GM12878 (cell line): Measurements from ENCODE around the gene CSE1L. TPM values are rescaled to one million over a fixed set of nuclear protein-coding genes. Genes with fewer than 3 reads are reported as not detected.

Source experiments
- CHD2 ChIP-seq: IDR thresholded peaks from 2 replicates; pipeline ENCODE4 v1.6.1; 2011; ENCODE audit warnings: low read depth, low read length, improper control_type of control experiment, borderline replicate concordance
- FOS ChIP-seq: IDR thresholded peaks from 3 replicates; pipeline ENCODE4 v1.6.1; 2011; ENCODE audit warnings: borderline replicate concordance; ENCODE audit not compliant: insufficient read length; ENCODE audit errors: extremely low read depth
- IKZF1 ChIP-seq: fragments of 450-650 bp; conservative IDR thresholded peaks from 2 replicates; pipeline ENCODE4 v1.6.1; 2017; ENCODE audit warnings: antibody characterized with exemption, mild to moderate bottlenecking
- polyA plus RNA-seq, 11 experiments: library from polyadenylated mRNA; depleted of rRNA in 4 of 11; unstranded in 6 of 11; stranded (reverse) in 5 of 11; fragments of >200 nt; fragmentation: Nextera tagmentation in 4 of 11; fragmentation: Illumina TruSeq in 1 of 11; extraction: Ambion mirVana in 4 of 11; extraction: Trizol in 1 of 11; gene quantifications; 1 replicate in 1 of 11; 2 replicates in 10 of 11; pipeline versions ENCODE4 v1.2.1 to v1.2.3, GENCODE V29; 2011 to 2016; ENCODE audit warnings: inconsistent platforms in 2 of 11, missing spikeins in 2 of 11, low read depth in 1 of 11
- total RNA-seq, 4 experiments: library from RNA; depleted of rRNA in 3 of 4; stranded (reverse); fragments of >200 nt in 3 of 4; fragmentation: Illumina TruSeq in 1 of 4; extraction: Trizol in 1 of 4; gene quantifications; 2 replicates each; pipeline versions ENCODE4 v1.2.1 to v1.2.3, GENCODE V29; 2013 to 2021
- TF ChIP-seq, protein P1 (sequence below): fragments of 450-650 bp; formaldehyde crosslinking; IDR thresholded peaks from 2 replicates; pipeline ENCODE4 v1.4.0; 2022; ENCODE audit warnings: mild to moderate bottlenecking, moderate library complexity
- TF ChIP-seq, protein P2 (sequence below): fragments of 450-650 bp; IDR thresholded peaks from 2 replicates; pipeline ENCODE4 v1.6.1; 2017; ENCODE audit warnings: mild to moderate bottlenecking, moderate library complexity

CSE1L gene
- total and polyA plus RNA-seq, 10 of the 15 experiments (the other 5 are each of a cell fraction or from before 2014, with no cell fraction given): 72.4 to 213 (median 117) TPM

- TF ChIP-seq, protein P1, sequence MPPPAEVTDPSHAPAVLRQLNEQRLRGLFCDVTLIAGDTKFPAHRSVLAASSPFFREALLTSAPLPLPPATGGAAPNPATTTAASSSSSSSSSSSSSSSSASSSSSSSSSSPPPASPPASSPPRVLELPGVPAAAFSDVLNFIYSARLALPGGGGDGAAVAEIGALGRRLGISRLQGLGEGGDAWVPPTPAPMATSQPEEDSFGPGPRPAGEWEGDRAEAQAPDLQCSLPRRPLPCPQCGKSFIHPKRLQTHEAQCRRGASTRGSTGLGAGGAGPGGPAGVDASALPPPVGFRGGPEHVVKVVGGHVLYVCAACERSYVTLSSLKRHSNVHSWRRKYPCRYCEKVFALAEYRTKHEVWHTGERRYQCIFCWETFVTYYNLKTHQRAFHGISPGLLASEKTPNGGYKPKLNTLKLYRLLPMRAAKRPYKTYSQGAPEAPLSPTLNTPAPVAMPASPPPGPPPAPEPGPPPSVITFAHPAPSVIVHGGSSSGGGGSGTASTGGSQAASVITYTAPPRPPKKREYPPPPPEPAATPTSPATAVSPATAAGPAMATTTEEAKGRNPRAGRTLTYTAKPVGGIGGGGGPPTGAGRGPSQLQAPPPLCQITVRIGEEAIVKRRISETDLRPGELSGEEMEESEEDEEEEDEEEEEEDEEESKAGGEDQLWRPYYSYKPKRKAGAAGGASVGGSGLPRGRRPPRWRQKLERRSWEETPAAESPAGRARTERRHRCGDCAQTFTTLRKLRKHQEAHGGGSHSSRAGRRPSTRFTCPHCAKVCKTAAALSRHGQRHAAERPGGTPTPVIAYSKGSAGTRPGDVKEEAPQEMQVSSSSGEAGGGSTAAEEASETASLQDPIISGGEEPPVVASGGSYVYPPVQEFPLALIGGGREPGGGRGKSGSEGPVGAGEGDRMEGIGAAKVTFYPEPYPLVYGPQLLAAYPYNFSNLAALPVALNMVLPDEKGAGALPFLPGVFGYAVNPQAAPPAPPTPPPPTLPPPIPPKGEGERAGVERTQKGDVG (CRISPR knock-in tag): no peak
- TF ChIP-seq, protein P2, sequence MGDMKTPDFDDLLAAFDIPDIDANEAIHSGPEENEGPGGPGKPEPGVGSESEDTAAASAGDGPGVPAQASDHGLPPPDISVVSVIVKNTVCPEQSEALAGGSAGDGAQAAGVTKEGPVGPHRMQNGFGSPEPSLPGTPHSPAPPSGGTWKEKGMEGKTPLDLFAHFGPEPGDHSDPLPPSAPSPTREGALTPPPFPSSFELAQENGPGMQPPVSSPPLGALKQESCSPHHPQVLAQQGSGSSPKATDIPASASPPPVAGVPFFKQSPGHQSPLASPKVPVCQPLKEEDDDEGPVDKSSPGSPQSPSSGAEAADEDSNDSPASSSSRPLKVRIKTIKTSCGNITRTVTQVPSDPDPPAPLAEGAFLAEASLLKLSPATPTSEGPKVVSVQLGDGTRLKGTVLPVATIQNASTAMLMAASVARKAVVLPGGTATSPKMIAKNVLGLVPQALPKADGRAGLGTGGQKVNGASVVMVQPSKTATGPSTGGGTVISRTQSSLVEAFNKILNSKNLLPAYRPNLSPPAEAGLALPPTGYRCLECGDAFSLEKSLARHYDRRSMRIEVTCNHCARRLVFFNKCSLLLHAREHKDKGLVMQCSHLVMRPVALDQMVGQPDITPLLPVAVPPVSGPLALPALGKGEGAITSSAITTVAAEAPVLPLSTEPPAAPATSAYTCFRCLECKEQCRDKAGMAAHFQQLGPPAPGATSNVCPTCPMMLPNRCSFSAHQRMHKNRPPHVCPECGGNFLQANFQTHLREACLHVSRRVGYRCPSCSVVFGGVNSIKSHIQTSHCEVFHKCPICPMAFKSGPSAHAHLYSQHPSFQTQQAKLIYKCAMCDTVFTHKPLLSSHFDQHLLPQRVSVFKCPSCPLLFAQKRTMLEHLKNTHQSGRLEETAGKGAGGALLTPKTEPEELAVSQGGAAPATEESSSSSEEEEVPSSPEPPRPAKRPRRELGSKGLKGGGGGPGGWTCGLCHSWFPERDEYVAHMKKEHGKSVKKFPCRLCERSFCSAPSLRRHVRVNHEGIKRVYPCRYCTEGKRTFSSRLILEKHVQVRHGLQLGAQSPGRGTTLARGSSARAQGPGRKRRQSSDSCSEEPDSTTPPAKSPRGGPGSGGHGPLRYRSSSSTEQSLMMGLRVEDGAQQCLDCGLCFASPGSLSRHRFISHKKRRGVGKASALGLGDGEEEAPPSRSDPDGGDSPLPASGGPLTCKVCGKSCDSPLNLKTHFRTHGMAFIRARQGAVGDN: no peak
- TF ChIP-seq FOS (no peak), IKZF1 (no peak), CHD2 (no peak)
Observed at GRCh38 chr20:49132995-49133478, 86.9 kb downstream of the CSE1L start (continued).
